ENCODE results near the gene GJA3. TPM values are rescaled to one million over a fixed set of nuclear protein-coding genes. Genes with fewer than 3 reads are reported as not detected.

The GJA3 gene
- total and polyA plus RNA-seq, 12 donors, result 4.0 to 30.1 (median 18.3) TPM

DNA sequence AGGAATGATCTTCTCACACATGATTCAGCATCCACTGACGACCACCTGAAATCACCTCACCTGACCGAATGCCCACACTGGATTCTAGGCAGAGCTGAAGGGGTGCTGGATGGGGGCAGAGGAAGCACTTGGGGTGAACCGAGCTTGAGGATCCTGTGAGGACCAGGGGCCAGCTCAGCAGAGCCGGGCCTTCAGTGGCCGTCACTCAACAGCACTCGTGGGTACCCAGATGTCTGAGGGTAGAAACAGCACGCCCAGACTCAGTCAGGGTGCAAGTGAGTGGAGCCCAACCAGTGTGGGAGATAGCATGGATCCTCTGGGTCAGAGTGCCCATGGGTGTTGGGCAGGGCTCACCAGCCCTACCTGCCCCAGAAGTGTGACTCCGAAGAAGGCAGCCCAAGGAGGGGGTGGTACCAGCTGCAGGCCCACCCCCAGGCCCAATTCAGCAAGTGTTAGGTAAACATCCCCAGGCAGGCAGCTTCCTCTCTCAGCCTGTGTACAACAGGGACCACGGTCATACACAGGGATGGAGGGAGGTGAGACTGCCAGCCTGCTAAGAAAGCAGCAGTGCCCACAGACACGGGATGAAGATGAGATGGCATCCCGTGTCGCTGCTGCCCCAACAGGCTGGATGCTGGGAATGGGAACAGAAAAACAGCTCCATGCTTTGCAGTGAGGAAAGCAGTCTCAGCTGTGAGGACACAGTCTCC lies 16.6 kb downstream of the GJA3 start:
- 76 to 79% methylated on average over 12 of the region's 12 CpGs for WGBS, 2 donors
- ATAC-seq (no peak), DNase-seq (no peak)
- no peak for TF ChIP-seq CTCF (IDR thresholded peaks at IDR 0.05)
- H3K4me1 ChIP-seq, result peaks cover 4 to 50% (median 26%) of the 10 kb centered on the region in 9 donors
- no peak overlapping the region for H3K4me3 ChIP-seq
- no peak overlapping the region for H3K27ac ChIP-seq
- peaks cover 0 to 57% (median 32%) of the 10 kb centered on the region in 7 donors for H3K27me3 ChIP-seq
- H3K9me3 ChIP-seq, result no peaks in the 10 kb centered on the region
- no peaks in the 10 kb centered on the region for H3K36me3 ChIP-seq
- intact Hi-C loops (cut with DNase I), result no loop called here

DNA sequence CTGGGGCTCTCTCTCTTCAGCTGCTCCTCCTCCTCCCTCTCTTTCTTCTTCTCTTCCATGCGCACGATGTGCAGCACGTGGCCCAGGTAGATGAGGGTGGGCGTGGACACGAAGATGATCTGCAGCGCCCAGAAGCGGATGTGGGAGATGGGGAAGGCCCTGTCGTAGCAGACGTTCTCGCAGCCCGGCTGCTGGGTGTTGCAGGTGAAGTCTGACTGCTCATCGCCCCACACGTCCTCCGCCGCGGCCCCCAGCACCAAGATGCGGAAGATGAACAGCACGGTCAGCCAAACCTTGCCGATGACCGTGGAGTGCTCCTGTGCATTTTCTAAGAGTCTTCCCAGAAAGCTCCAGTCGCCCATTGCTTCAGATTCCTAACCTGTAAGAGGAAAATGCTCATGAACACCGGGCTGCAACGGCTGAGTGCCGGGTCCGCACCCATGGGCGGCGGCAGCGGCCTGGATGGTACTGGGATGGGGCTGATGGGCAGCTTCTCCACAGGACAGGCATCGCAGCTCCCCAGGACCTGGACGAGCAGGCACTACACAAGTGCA lies 17.8 kb downstream of the GJA3 start:
- no peaks in the 10 kb centered on the region for H3K9me3 ChIP-seq
- peaks cover 4 to 54% (median 26%) of the 10 kb centered on the region in 9 donors for H3K4me1 ChIP-seq
- H3K4me3 ChIP-seq, result no peak overlapping the region
- ATAC-seq (no peak), DNase-seq (no peak)
- TF ChIP-seq CTCF (IDR thresholded peaks at IDR 0.05), result no peak
- intact Hi-C loops (cut with DNase I), result no loop called here
- peaks cover 0 to 57% (median 32%) of the 10 kb centered on the region in 7 donors for H3K27me3 ChIP-seq
- no peak overlapping the region for H3K27ac ChIP-seq
- H3K36me3 ChIP-seq, result no peaks in the 10 kb centered on the region
- WGBS, 2 donors, result 88 to 94% methylated on average over 30 of the region's 30 CpGs

GRCh38 chr13:20142023-20142926 lies 18.6 kb downstream of the GJA3 start:
- peak in 1 of 8 donors; percentile 53 for ATAC-seq
- peaks cover 4 to 54% (median 26%) of the 10 kb centered on the region in 9 donors for H3K4me1 ChIP-seq
- no peak for DNase-seq

More at GRCh38 chr13:20142023-20142926, 18.6 kb downstream of the GJA3 start:
- WGBS, 2 donors, result 36 to 39% methylated on average over 81 to 84 of the region's 84 CpGs
- Histone ChIP-seq H3K4me3 (peak overlapping the region in 3 of 10 donors; percentile 4 to 8 (median 7)), H3K36me3 (no peaks in the 10 kb centered on the region), H3K9me3 (no peaks in the 10 kb centered on the region), H3K27ac (peak overlapping the region in 9 of 10 donors; percentile 51 to 88 (median 76)), H3K27me3 (peaks cover 0 to 63% (median 34%) of the 10 kb centered on the region in 7 donors)
- TF ChIP-seq CTCF (IDR thresholded peaks at IDR 0.05), result no peak
- intact Hi-C loops (cut with DNase I), result no loop called here
